ENCODE measurements around the gene INCA1. TPM values are rescaled to one million over a fixed set of nuclear protein-coding genes. Genes with fewer than 3 reads are reported as not detected.

The INCA1 gene
- total and polyA plus RNA-seq, 2 of the 8 experiments (the other 6 are each of a cell fraction or from before 2014, with no cell fraction given): 0.89 to 1.4 TPM

DNA sequence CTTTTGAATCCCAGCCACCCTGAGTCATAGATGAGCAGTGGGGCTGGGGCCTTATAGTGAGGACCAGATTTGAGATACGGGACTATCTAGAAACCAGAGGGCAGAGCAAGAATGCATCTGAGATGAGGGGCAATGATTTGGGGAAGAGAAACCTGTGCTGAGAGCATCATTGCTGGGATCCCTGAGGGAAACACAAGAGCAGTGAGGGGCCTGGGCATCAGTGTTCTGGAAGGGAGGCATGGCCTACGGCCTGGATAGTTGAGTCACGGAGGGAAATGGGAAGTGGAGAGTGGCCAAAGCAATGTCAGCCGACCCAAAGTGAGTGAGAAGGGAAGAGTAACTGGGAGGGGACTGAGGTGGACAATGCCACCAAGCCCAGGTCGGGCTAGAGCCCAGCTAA lies 15.0 kb downstream of the INCA1 start:
- H4K8ac ChIP-seq (ENCODE audit: extremely low read depth, insufficient read depth, low read length): no peak overlapping the region
- no peak overlapping the region for H3K9ac ChIP-seq (replicated peaks in 1 of 4; ENCODE audit: extremely low read depth in 1 of 4, low read depth in 3 of 4, low read length in 3 of 4)
- no peak overlapping the region for H2BK5ac ChIP-seq (ENCODE audit: low read depth, low read length)
- H2BK120ac ChIP-seq (replicated peaks; ENCODE audit: low read depth, low read length): no peak overlapping the region
- H2BK12ac ChIP-seq (ENCODE audit: low read depth, low read length): no peak overlapping the region
- no peak overlapping the region for H3K4ac ChIP-seq (replicated peaks; ENCODE audit: insufficient read length, low read depth, low read length)
- TF ChIP-seq TBP (IDR thresholded peaks at IDR 0.05; ENCODE audit: low read depth, low read length) (no peak), NANOG (IDR thresholded peaks at IDR 0.05; ENCODE audit: insufficient read depth, low read depth, low read length, poor library complexity, severe bottlenecking) (no peak), CTBP2 (IDR thresholded peaks at IDR 0.05; ENCODE audit: borderline replicate concordance, insufficient read depth, insufficient read length, low read length) (no peak), CREB1 (IDR thresholded peaks at IDR 0.05) (no peak), JUN (IDR thresholded peaks at IDR 0.05; ENCODE audit: low read depth, low read length) (no peak), RBBP5 (IDR thresholded peaks at IDR 0.05; ENCODE audit: borderline replicate concordance, low read depth, low read length) (no peak), CBX5 (IDR thresholded peaks at IDR 0.05; ENCODE audit: low read depth, low read length) (no peak), SUZ12 (IDR thresholded peaks at IDR 0.05; ENCODE audit: low read length) (no peak)
- TF ChIP-seq, protein P1, sequence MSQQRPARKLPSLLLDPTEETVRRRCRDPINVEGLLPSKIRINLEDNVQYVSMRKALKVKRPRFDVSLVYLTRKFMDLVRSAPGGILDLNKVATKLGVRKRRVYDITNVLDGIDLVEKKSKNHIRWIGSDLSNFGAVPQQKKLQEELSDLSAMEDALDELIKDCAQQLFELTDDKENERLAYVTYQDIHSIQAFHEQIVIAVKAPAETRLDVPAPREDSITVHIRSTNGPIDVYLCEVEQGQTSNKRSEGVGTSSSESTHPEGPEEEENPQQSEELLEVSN (IDR thresholded peaks at IDR 0.05): no peak
- no peak overlapping the region for H3K18ac ChIP-seq (ENCODE audit: extremely low read depth, low read length)
- DNase-seq (ENCODE audit: low read depth in 1 of 2, low spot score in 2 of 2) (no peak), FAIRE-seq (no peak)
- POLR2A ChIA-PET (ENCODE audit: partially characterized antibody): interaction anchor here (1.5 to 10.7 kb wide), 2 partner anchors 12 to 32 kb away, joined by 4 to 128 read pairs; partner anchors contain the start of genes ENO3 and SPAG7
- H3K9me3 ChIP-seq (ENCODE audit: insufficient read depth in 2 of 2, low read depth in 1 of 2, low read length in 1 of 2): no peaks in the 10 kb centered on the region
- H2BK20ac ChIP-seq (ENCODE audit: low read length): no peak overlapping the region
- no peaks in the 10 kb centered on the region; a peak in 1 of 8 replicates for H3K36me3 ChIP-seq (ENCODE audit: control insufficient read depth in 2 of 4, insufficient read depth in 4 of 4, low read length in 3 of 4)
- CTCF ChIA-PET (ENCODE audit: partially characterized antibody): interaction anchor here (0.8 to 1.3 kb wide), 4 partner anchors 9 to 53 kb away, joined by 3 to 6 read pairs (median 3); partner anchors contain the start of gene SLC52A1
- 90% methylated on average over 5 of the region's 5 CpGs; no CpG with 5 or more reads in 1 of the 2 experiments for WGBS, 2 experiments (ENCODE audit: extremely low coverage in 1 of 2, insufficient coverage in 1 of 2, insufficient read length in 1 of 2, insufficient replicate concordance in 2 of 2, low coverage in 1 of 2, low lambda C conversion rate in 2 of 2, missing lambda C conversion rate in 1 of 2)
- no peaks in the 10 kb centered on the region for H3K79me2 ChIP-seq (ENCODE audit: control insufficient read depth in 1 of 2, insufficient read depth in 2 of 2, low read length in 2 of 2)
- no peak overlapping the region for H3K4me2 ChIP-seq (ENCODE audit: insufficient read depth in 1 of 2, low read depth in 2 of 2, low read length in 2 of 2)
- peaks cover 0 to 2% of the 10 kb centered on the region in 2 experiments for H4K20me1 ChIP-seq (replicated peaks in 1 of 2; ENCODE audit: control insufficient read depth in 1 of 2, insufficient read depth in 2 of 2, low read length in 2 of 2)
- H3K4me1 ChIP-seq (replicated peaks in 1 of 4; ENCODE audit: control insufficient read depth in 3 of 4, insufficient read depth in 4 of 4, low read length in 3 of 4): peaks cover 2 to 4% (median 3%) of the 10 kb centered on the region in 4 experiments; a peak in 5 of 7 replicates
- H3K23ac ChIP-seq (ENCODE audit: insufficient read length): no peak overlapping the region
- H3K27ac ChIP-seq (ENCODE audit: low read depth, low read length): no peak overlapping the region
- no peak overlapping the region for H2AFZ ChIP-seq (ENCODE audit: low read length)
- no peaks in the 10 kb centered on the region for H3K79me1 ChIP-seq (ENCODE audit: low read depth, low read length)
- H2AK5ac ChIP-seq (ENCODE audit: low read depth, low read length): no peak overlapping the region
- no peak overlapping the region for H4K91ac ChIP-seq (replicated peaks; ENCODE audit: insufficient read length, low read length)
- H3K27me3 ChIP-seq (replicated peaks in 1 of 4; ENCODE audit: control insufficient read depth in 3 of 4, extremely low read depth in 1 of 4, insufficient read depth in 3 of 4, low read length in 3 of 4): peaks cover 0 to 17% (median 14%) of the 10 kb centered on the region in 4 experiments; a peak in 6 of 7 replicates
- peaks cover 2% of the 10 kb centered on the region for H3K23me2 ChIP-seq (ENCODE audit: low read depth, low read length)
- no peak overlapping the region for H3K14ac ChIP-seq (ENCODE audit: insufficient read length)
- H2BK15ac ChIP-seq (ENCODE audit: low read length): no peak overlapping the region
- no peak overlapping the region for H4K5ac ChIP-seq (ENCODE audit: insufficient read length, low read depth, low read length)
- H3K4me3 ChIP-seq (ENCODE audit: extremely low read depth in 1 of 4, insufficient read depth in 2 of 4, low read depth in 3 of 4, low read length in 4 of 4): no peak overlapping the region
- H3K56ac ChIP-seq (replicated peaks; ENCODE audit: insufficient read length, low read depth, low read length): no peak overlapping the region

All from H1 (cell line).